A549 (cell line): Measurements from ENCODE around the gene SNX5. TPM values are rescaled to one million over a fixed set of nuclear protein-coding genes. Genes with fewer than 3 reads are reported as not detected.

Experiments
- ATAC-seq, 2 experiments: fragments of 200-7000 bp in 1 of 2; fragments of >200 bp in 1 of 2; cut with Nextera tagmentation in 1 of 2; cut with Tn5 transposase in 1 of 2; 3 replicates each; pipeline versions ENCODE4 v1.8.0 to v1.9.1; 2018 to 2020; ENCODE audit warnings: mild to moderate bottlenecking in 1 of 2, moderate library complexity in 1 of 2
- CTCF ChIA-PET: fragments of 300-600 bp; sonication (Branson Sonifier 250); formaldehyde crosslinking; extraction: SDS; loops from one replicate; lab custom pipeline; 2021; ENCODE audit warnings: antibody characterized with exemption, inconsistent platforms; lab: Yijun Ruan, JAX
- POLR2A ChIA-PET: fragments of 350-600 bp; formaldehyde crosslinking; extraction: SDS; loops from one replicate; lab custom pipeline; 2021; ENCODE audit warnings: antibody characterized with exemption, inconsistent platforms; lab: Yijun Ruan, JAX
- DNase-seq, 2 experiments: peaks; one replicate each; pipeline versions ENCODE4 v3.0.0 to v3.0.0-alpha.2; 2011 to 2016; ENCODE audit warnings: low read depth in 1 of 2, low spot score in 1 of 2
- FAIRE-seq: peaks from 2 replicates; lab custom pipeline; 2011; peaks lifted over from hg19 to GRCh38; lab: Jason Lieb, UNC
- H3K27ac ChIP-seq, 2 experiments: fragments of >200 bp; sonication (Bioruptor Twin); formaldehyde crosslinking; 3 replicates each; pipeline ENCODE4 v1.5.1; 2016 to 2017
- H3K4me1 ChIP-seq: fragments of >200 bp; sonication (Bioruptor Twin); formaldehyde crosslinking; 3 replicates; pipeline ENCODE4 v1.6.1; 2016
- H3K4me2 ChIP-seq: fragments of >200 bp; sonication (Bioruptor Twin); formaldehyde crosslinking; 3 replicates; pipeline ENCODE4 v1.6.1; 2016
- H3K4me3 ChIP-seq: fragments of >200 bp; sonication (Bioruptor Twin); formaldehyde crosslinking; 3 replicates; pipeline ENCODE4 v1.5.1; 2016
- H3K9me3 ChIP-seq: fragments of >200 bp; sonication (Bioruptor Twin); formaldehyde crosslinking; 3 replicates; pipeline ENCODE4 v1.6.1; 2016
- BHLHE40 ChIP-seq: IDR thresholded peaks from 2 replicates; pipeline ENCODE4 v1.6.1; 2012; ENCODE audit warnings: low read depth, low read length, inconsistent platforms
- CHD4 ChIP-seq: fragments of 200-600 bp; sonication (generic); IDR thresholded peaks from 2 replicates; pipeline ENCODE4 v1.6.1; 2016; ENCODE audit warnings: antibody characterized with exemption, mild to moderate bottlenecking, borderline replicate concordance
- ESRRA ChIP-seq: fragments of 150-350 bp; IDR thresholded peaks from 2 replicates; pipeline ENCODE4 v1.6.1; 2014; ENCODE audit warnings: mild to moderate bottlenecking, low read length, borderline replicate concordance
- FOSL2 ChIP-seq, 2 experiments: fragments of 450-650 bp in 1 of 2; fragments of >200 bp in 1 of 2; sonication (Bioruptor Twin) in 1 of 2; formaldehyde crosslinking; IDR thresholded peaks; 2 replicates each; pipeline versions ENCODE4 v1.5.0 to v1.6.1; 2016 to 2020; ENCODE audit warnings: mild to moderate bottlenecking in 1 of 2, moderate library complexity in 1 of 2
- HEYL ChIP-seq: fragments of 250-450 bp; sonication (Bioruptor Pico); IDR thresholded peaks from 2 replicates; pipeline ENCODE4 v1.8.0; 2021; ENCODE audit warnings: mild to moderate bottlenecking, moderate library complexity
- JUN ChIP-seq, 2 experiments: fragments of >200 bp; sonication (Bioruptor Twin); formaldehyde crosslinking; IDR thresholded peaks; 2 replicates in 1 of 2; 3 replicates in 1 of 2; pipeline ENCODE4 v1.6.1; 2016 to 2017
- MAFK ChIP-seq: fragments of 450-650 bp; IDR thresholded peaks from 2 replicates; pipeline ENCODE4 v1.6.1; 2014; ENCODE audit not compliant: partially characterized antibody
- NPAS2 ChIP-seq: fragments of 250-450 bp; sonication (Bioruptor Pico); IDR thresholded peaks from 2 replicates; pipeline ENCODE4 v1.8.0; 2022; ENCODE audit warnings: mild to moderate bottlenecking, moderate library complexity, borderline replicate concordance
- RARB ChIP-seq: fragments of 250-450 bp; sonication (Bioruptor Pico); IDR thresholded peaks from 2 replicates; pipeline ENCODE4 v1.8.0; 2021; ENCODE audit warnings: mild to moderate bottlenecking, moderate library complexity
- RCOR1 ChIP-seq: fragments of 150-350 bp; IDR thresholded peaks from 2 replicates; pipeline ENCODE4 v1.6.1; 2014; ENCODE audit warnings: antibody characterized with exemption, low read length, low read depth
- REST ChIP-seq: fragments of 200-600 bp; sonication (generic); IDR thresholded peaks from 2 replicates; pipeline ENCODE4 v1.6.1; 2016; ENCODE audit warnings: antibody characterized with exemption, mild to moderate bottlenecking, moderate library complexity
- RFX5 ChIP-seq: fragments of 450-650 bp; IDR thresholded peaks from 2 replicates; pipeline ENCODE4 v1.7.1; 2014; ENCODE audit warnings: antibody characterized with exemption, mild to moderate bottlenecking, moderate library complexity
- SREBF2 ChIP-seq: fragments of 450-650 bp; IDR thresholded peaks from 2 replicates; pipeline ENCODE4 v1.6.1; 2014; ENCODE audit warnings: mild to moderate bottlenecking, moderate library complexity
- TP53 ChIP-seq: fragments of 250-450 bp; sonication (Bioruptor Pico); IDR thresholded peaks from 2 replicates; pipeline ENCODE4 v1.5.0; 2021; ENCODE audit warnings: mild to moderate bottlenecking, moderate library complexity
- ZNF302 ChIP-seq: fragments of 250-450 bp; sonication (Bioruptor Pico); IDR thresholded peaks from 2 replicates; pipeline ENCODE4 v1.9.0; 2021; ENCODE audit warnings: inconsistent platforms, mild to moderate bottlenecking, moderate library complexity
- WGBS: methylation state at CpG from one replicate; pipeline ENCODE4 v1.1.6; 2017; ENCODE audit errors: missing lambda C conversion rate; 5-methylcytosine and 5-hydroxymethylcytosine counted together
- polyA plus RNA-seq, 4 experiments: library from polyadenylated mRNA; depleted of rRNA in 3 of 4; stranded (reverse); fragments of >200 nt; fragmentation: RNase III in 1 of 4; extraction: RNeasy Plus Mini Kit Qiagen cat#74134 plus additional on column Dnase treatment in 1 of 4; gene quantifications; 2 replicates in 3 of 4; 3 replicates in 1 of 4; pipeline ENCODE4 v1.2.3, GENCODE V29; 2011 to 2017
- TF ChIP-seq, protein P1 (sequence below): fragments of 450-650 bp; IDR thresholded peaks from 2 replicates; pipeline ENCODE4 v1.6.1; 2014; ENCODE audit warnings: antibody characterized with exemption

Gene SNX5
- polyA plus RNA-seq, 2 of the 4 experiments (the other 2 are of a cell fraction), result 225 to 342 TPM

- no peak overlapping the region for H3K4me3 ChIP-seq
- H3K4me1 ChIP-seq, result no peaks in the 10 kb centered on the region
- ATAC-seq (no peak), DNase-seq (no peak), FAIRE-seq (no peak)
- no peak overlapping the region for H3K27ac ChIP-seq
- H3K4me2 ChIP-seq, result no peak overlapping the region
- ChIA-PET CTCF (interaction anchor here (1.1 to 1.9 kb wide), 2 partner anchors 9 to 30 kb away, joined by 3 to 6 read pairs; no protein-coding TSS in a partner anchor), POLR2A (no interaction called here)
- no peak for TF ChIP-seq FOSL2 (IDR thresholded peaks at IDR 0.05)
- no peak for TF ChIP-seq FOSL2 (CRISPR knock-in tag; IDR thresholded peaks at IDR 0.05)
- TF ChIP-seq ESRRA, result no peak
- TF ChIP-seq ZNF302 (CRISPR knock-in tag), result no peak
- no peak for TF ChIP-seq REST
- no peak for TF ChIP-seq SREBF2
- TF ChIP-seq RCOR1, result no peak
- TF ChIP-seq HEYL (CRISPR knock-in tag), result no peak
- no peak for TF ChIP-seq RFX5
- H3K9me3 ChIP-seq, result 0 out of 3 replicates have a peak, but pooled peaks cover 6% of the 10 kb centered on the region
- 71% methylated on average over 22 of the region's 22 CpGs for WGBS
Observed at GRCh38 chr20:17928633-17929311, 39.8 kb downstream of the SNX5 start.

DNA sequence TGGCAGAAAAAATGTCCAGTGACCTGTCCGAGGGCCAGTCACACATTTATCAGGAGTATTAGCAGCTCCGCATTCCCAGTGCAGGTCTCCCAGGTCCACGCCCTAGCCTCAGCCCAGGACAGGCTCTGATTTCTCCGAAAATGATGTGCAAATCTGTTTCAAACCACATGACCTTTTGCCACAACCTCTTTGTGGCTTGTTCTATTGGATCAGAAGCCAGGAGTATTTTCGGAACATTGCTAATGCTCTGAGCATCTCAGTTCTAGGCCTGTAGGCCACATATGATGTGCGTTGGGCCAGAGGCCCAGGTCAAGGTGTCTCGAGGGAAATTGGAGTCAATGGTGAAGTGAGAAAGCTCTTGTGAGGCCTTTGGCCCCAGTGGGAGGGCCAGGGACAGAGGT is 40.4 kb downstream of the SNX5 start:
- FAIRE-seq, result no peak
- 75% methylated on average over 7 of the region's 7 CpGs for WGBS
- H3K27ac ChIP-seq, result no peak overlapping the region
- no peak overlapping the region for H3K4me2 ChIP-seq
- no peak for ATAC-seq
- ChIA-PET POLR2A (no interaction called here), CTCF (interaction anchor here (1.1 to 1.9 kb wide), 2 partner anchors 10 to 29 kb away, joined by 3 to 6 read pairs; no protein-coding TSS in a partner anchor)
- H3K9me3 ChIP-seq, result 0 out of 3 replicates have a peak, but pooled peaks cover 6% of the 10 kb centered on the region
- H3K4me3 ChIP-seq, result no peak overlapping the region
- no peak for TF ChIP-seq NPAS2 (CRISPR knock-in tag)
- TF ChIP-seq RFX5, result no peak
- TF ChIP-seq BHLHE40, result no peak
- no peak for TF ChIP-seq SREBF2
- TF ChIP-seq JUN (IDR thresholded peaks at IDR 0.05), result no peak
- TF ChIP-seq, protein P1, sequence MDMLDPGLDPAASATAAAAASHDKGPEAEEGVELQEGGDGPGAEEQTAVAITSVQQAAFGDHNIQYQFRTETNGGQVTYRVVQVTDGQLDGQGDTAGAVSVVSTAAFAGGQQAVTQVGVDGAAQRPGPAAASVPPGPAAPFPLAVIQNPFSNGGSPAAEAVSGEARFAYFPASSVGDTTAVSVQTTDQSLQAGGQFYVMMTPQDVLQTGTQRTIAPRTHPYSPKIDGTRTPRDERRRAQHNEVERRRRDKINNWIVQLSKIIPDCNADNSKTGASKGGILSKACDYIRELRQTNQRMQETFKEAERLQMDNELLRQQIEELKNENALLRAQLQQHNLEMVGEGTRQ, result no peak
- TF ChIP-seq MAFK, result no peak
- TF ChIP-seq RARB (CRISPR knock-in tag), result no peak
- TF ChIP-seq REST, result no peak
- TF ChIP-seq CHD4, result no peak
- TF ChIP-seq TP53 (CRISPR knock-in tag), result no peak
- no peaks in the 10 kb centered on the region for H3K4me1 ChIP-seq
- DNase-seq, result no peak
